SH-SY5Y (cell line): ENCODE measurements around the gene SPATA16.

ENCODE experiments used
- GATA2 ChIP-seq: IDR thresholded peaks from 2 replicates; pipeline ENCODE4 v1.6.1; 2011; ENCODE audit warnings: mild to moderate bottlenecking, low read depth, low read length
- GATA3 ChIP-seq: IDR thresholded peaks from 2 replicates; pipeline ENCODE4 v1.6.1; 2011; ENCODE audit warnings: low read depth, mild to moderate bottlenecking, low read length, moderate library complexity

- TF ChIP-seq GATA3: no peak
- TF ChIP-seq GATA2: no peak
These were observed 222.9 kb downstream of the SPATA16 start for GRCh38 chr3:172918165-172918564.
